HEK293 (cell line): ENCODE results near the gene C16orf78.

ENCODE experiments used
- CTCF ChIA-PET: fragments of 350-600 bp; formaldehyde crosslinking; extraction: SDS; loops from one replicate; lab custom pipeline; 2021; ENCODE audit warnings: antibody characterized with exemption; lab: Yijun Ruan, JAX
- POLR2A ChIA-PET: fragments of 300-600 bp; formaldehyde crosslinking; extraction: SDS; loops from one replicate; lab custom pipeline; 2020; ENCODE audit warnings: antibody characterized with exemption, inconsistent platforms; lab: Yijun Ruan, JAX
- H3K27ac ChIP-seq: fragments of 200-500 bp; sonication (Bioruptor generic); 2 replicates; pipeline ENCODE4 v1.5.1; 2014; ENCODE audit warnings: low read depth, low read length, control low read depth, inconsistent platforms; ENCODE audit errors: extremely low read depth
- H3K36me3 ChIP-seq, 2 experiments: fragments of 200-500 bp in 1 of 2; sonication (Bioruptor generic) in 1 of 2; 1 replicate in 1 of 2; 2 replicates in 1 of 2; pipeline ENCODE4 v1.5.1; 2014 to 2017; ENCODE audit warnings: inconsistent platforms in 2 of 2, low read length in 2 of 2; ENCODE audit not compliant: control insufficient read depth in 2 of 2, insufficient read depth in 1 of 2
- H3K4me1 ChIP-seq: fragments of 200-500 bp; sonication (Bioruptor generic); 2 replicates; pipeline ENCODE4 v1.5.1; 2014; ENCODE audit warnings: mild to moderate bottlenecking, low read length, inconsistent platforms; ENCODE audit not compliant: control insufficient read depth, insufficient read depth
- H3K4me3 ChIP-seq: 2 replicates; pipeline ENCODE4 v1.5.1; 2011; ENCODE audit warnings: low read depth, mild to moderate bottlenecking, control low read depth, low read length, moderate library complexity
- H3K9me3 ChIP-seq: fragments of 200-500 bp; sonication (Bioruptor generic); 2 replicates; pipeline ENCODE4 v1.5.1; 2014; ENCODE audit warnings: low read depth, low read length, inconsistent platforms; ENCODE audit not compliant: control insufficient read depth, insufficient read depth
- GLIS1 ChIP-seq: fragments of 450-650 bp; formaldehyde crosslinking; IDR thresholded peaks from 2 replicates; pipeline ENCODE4 v1.5.1; 2016; ENCODE audit warnings: missing biosample characterization, missing genetic modification characterization
- MEIS1 ChIP-seq: sonication (generic); formaldehyde crosslinking; IDR thresholded peaks from 2 replicates; pipeline ENCODE4 v1.8.1; 2022; ENCODE audit warnings: missing genetic modification reagents, mild to moderate bottlenecking, borderline replicate concordance
- SALL2 ChIP-seq: fragments of 450-650 bp; formaldehyde crosslinking; IDR thresholded peaks from 2 replicates; pipeline ENCODE4 v1.5.0; 2017; ENCODE audit warnings: missing biosample characterization, mild to moderate bottlenecking, missing genetic modification characterization, borderline replicate concordance
- ZBTB26 ChIP-seq: fragments of 450-650 bp; formaldehyde crosslinking; optimal IDR thresholded peaks from 2 replicates; pipeline ENCODE3; 2016; ENCODE audit warnings: missing biosample characterization, mild to moderate bottlenecking, missing genetic modification characterization
- ZFHX2 ChIP-seq: fragments of 450-650 bp; formaldehyde crosslinking; conservative IDR thresholded peaks from 2 replicates; pipeline ENCODE4 v1.5.1; 2016; ENCODE audit warnings: missing biosample characterization, missing genetic modification characterization
- ZNF114 ChIP-seq: fragments of 450-650 bp; formaldehyde crosslinking; IDR thresholded peaks from 2 replicates; pipeline ENCODE4 v1.5.0; 2017; ENCODE audit warnings: missing biosample characterization, missing genetic modification characterization
- ZNF292 ChIP-seq: fragments of 450-650 bp; formaldehyde crosslinking; IDR thresholded peaks from 2 replicates; pipeline ENCODE4 v1.5.1; 2016; ENCODE audit warnings: low read depth, missing biosample characterization, missing genetic modification characterization, borderline replicate concordance
- ZNF302 ChIP-seq: fragments of 450-650 bp; formaldehyde crosslinking; IDR thresholded peaks from 2 replicates; pipeline ENCODE4 v1.5.1; 2016; ENCODE audit warnings: missing biosample characterization, missing genetic modification characterization, low read depth
- ZNF398 ChIP-seq: fragments of 450-650 bp; formaldehyde crosslinking; IDR thresholded peaks from 2 replicates; pipeline ENCODE4 v1.5.1; 2017; ENCODE audit warnings: missing biosample characterization, missing genetic modification characterization
- ZNF449 ChIP-seq: fragments of 450-650 bp; formaldehyde crosslinking; IDR thresholded peaks from 2 replicates; pipeline ENCODE4 v1.5.1; 2017; ENCODE audit warnings: missing biosample characterization, mild to moderate bottlenecking, missing genetic modification characterization, moderate library complexity
- ZNF596 ChIP-seq: fragments of 450-650 bp; IDR thresholded peaks from 2 replicates; pipeline ENCODE4 v1.5.0; 2018; ENCODE audit warnings: missing biosample characterization, mild to moderate bottlenecking, missing genetic modification characterization, moderate library complexity
- ZNF626 ChIP-seq: fragments of 450-650 bp; sonication (Bioruptor Pico); formaldehyde crosslinking; IDR thresholded peaks from 2 replicates; pipeline ENCODE4 v1.5.1; 2018; ENCODE audit warnings: missing biosample characterization, missing genetic modification characterization, inconsistent platforms
- ZNF76 ChIP-seq: fragments of 450-650 bp; formaldehyde crosslinking; IDR thresholded peaks from 2 replicates; pipeline ENCODE4; 2016; ENCODE audit warnings: low read depth, missing biosample characterization, missing genetic modification characterization, borderline replicate concordance
- ZNF791 ChIP-seq: fragments of 450-650 bp; formaldehyde crosslinking; IDR thresholded peaks from 2 replicates; pipeline ENCODE4 v1.5.1; 2016; ENCODE audit warnings: missing biosample characterization, missing genetic modification characterization
- TF ChIP-seq, protein P1 (sequence below): fragments of 450-650 bp; formaldehyde crosslinking; IDR thresholded peaks from 2 replicates; pipeline ENCODE4 v1.5.1; 2016; ENCODE audit warnings: missing biosample characterization, missing genetic modification characterization
- TF ChIP-seq, protein P2 (sequence below): fragments of 450-650 bp; formaldehyde crosslinking; IDR thresholded peaks from 2 replicates; pipeline ENCODE4 v1.5.1; 2016; ENCODE audit warnings: missing biosample characterization, missing genetic modification characterization
- TF ChIP-seq, protein P3 (sequence below): fragments of 450-650 bp; formaldehyde crosslinking; IDR thresholded peaks from 2 replicates; pipeline ENCODE4 v1.5.1; 2017; ENCODE audit warnings: missing biosample characterization, missing genetic modification characterization
- TF ChIP-seq, protein P4 (sequence below): fragments of 450-650 bp; IDR thresholded peaks from 2 replicates; pipeline ENCODE4 v1.5.1; 2018; ENCODE audit warnings: missing biosample characterization, mild to moderate bottlenecking, missing genetic modification characterization

C16orf78 gene

DNA sequence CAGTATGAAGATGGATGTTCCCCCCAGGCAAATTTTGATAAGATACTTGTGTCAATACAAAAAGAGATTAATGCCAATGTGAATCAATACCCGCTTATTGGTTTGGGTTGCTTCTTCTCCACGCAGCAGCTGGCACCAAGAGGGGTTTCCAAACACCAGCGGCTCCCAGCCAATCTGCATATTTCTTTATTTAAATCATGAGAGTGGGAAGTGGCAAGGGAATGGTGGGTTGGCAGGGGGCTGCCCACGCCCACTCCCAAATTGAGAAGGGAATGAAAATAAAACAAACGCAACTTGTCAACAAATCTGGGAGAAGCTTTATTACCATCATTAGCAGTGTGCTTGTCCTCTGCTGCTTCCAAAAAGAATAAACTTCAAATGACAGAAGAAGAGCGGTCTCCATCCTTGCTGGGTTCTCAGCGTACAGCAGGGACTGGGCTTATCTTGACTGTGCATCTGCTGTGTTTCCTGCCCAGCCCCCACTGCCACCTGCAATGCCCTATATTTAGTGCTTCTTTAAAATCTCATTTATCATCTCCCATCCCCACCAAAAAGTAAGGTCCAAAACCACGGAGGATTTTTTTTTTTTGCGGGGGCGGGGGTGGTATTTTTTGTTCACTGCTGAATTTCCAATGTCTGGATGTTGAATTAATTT, 34.9 kb upstream of the C16orf78 start:
- no peak overlapping the region for H3K4me3 ChIP-seq
- H3K9me3 ChIP-seq, result no peaks in the 10 kb centered on the region
- H3K27ac ChIP-seq, result no peak overlapping the region
- no peak for TF ChIP-seq ZFHX2 (tag by site-specific recombination)
- no peak for TF ChIP-seq ZNF596
- no peak for TF ChIP-seq GLIS1 (tag by site-specific recombination)
- no peak for TF ChIP-seq ZNF292 (tag by site-specific recombination)
- TF ChIP-seq, protein P1, sequence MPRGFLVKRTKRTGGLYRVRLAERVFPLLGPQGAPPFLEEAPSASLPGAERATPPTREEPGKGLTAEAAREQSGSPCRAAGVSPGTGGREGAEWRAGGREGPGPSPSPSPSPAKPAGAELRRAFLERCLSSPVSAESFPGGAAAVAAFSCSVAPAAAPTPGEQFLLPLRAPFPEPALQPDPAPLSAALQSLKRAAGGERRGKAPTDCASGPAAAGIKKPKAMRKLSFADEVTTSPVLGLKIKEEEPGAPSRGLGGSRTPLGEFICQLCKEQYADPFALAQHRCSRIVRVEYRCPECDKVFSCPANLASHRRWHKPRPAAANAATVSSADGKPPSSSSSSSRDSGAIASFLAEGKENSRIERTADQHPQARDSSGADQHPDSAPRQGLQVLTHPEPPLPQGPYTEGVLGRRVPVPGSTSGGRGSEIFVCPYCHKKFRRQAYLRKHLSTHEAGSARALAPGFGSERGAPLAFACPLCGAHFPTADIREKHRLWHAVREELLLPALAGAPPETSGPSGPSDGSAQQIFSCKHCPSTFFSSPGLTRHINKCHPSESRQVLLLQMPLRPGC (tag by site-specific recombination), result no peak
- TF ChIP-seq ZNF76, result no peak
- no peak for TF ChIP-seq ZNF302 (tag by site-specific recombination)
- TF ChIP-seq ZNF791 (tag by site-specific recombination), result no peak
- TF ChIP-seq, protein P2, sequence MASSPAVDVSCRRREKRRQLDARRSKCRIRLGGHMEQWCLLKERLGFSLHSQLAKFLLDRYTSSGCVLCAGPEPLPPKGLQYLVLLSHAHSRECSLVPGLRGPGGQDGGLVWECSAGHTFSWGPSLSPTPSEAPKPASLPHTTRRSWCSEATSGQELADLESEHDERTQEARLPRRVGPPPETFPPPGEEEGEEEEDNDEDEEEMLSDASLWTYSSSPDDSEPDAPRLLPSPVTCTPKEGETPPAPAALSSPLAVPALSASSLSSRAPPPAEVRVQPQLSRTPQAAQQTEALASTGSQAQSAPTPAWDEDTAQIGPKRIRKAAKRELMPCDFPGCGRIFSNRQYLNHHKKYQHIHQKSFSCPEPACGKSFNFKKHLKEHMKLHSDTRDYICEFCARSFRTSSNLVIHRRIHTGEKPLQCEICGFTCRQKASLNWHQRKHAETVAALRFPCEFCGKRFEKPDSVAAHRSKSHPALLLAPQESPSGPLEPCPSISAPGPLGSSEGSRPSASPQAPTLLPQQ, result no peak
- TF ChIP-seq ZNF626, result no peak
- no peak for TF ChIP-seq ZNF398
- no peak for TF ChIP-seq ZNF114 (tag by site-specific recombination)
- TF ChIP-seq MEIS1 (CRISPR knock-in tag), result no peak
- TF ChIP-seq, protein P3, sequence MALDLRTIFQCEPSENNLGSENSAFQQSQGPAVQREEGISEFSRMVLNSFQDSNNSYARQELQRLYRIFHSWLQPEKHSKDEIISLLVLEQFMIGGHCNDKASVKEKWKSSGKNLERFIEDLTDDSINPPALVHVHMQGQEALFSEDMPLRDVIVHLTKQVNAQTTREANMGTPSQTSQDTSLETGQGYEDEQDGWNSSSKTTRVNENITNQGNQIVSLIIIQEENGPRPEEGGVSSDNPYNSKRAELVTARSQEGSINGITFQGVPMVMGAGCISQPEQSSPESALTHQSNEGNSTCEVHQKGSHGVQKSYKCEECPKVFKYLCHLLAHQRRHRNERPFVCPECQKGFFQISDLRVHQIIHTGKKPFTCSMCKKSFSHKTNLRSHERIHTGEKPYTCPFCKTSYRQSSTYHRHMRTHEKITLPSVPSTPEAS (tag by site-specific recombination), result no peak
- TF ChIP-seq, protein P4, sequence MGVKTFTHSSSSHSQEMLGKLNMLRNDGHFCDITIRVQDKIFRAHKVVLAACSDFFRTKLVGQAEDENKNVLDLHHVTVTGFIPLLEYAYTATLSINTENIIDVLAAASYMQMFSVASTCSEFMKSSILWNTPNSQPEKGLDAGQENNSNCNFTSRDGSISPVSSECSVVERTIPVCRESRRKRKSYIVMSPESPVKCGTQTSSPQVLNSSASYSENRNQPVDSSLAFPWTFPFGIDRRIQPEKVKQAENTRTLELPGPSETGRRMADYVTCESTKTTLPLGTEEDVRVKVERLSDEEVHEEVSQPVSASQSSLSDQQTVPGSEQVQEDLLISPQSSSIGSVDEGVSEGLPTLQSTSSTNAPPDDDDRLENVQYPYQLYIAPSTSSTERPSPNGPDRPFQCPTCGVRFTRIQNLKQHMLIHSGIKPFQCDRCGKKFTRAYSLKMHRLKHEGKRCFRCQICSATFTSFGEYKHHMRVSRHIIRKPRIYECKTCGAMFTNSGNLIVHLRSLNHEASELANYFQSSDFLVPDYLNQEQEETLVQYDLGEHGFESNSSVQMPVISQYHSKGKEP (tag by site-specific recombination), result no peak
- no peak for TF ChIP-seq SALL2 (tag by site-specific recombination)
- TF ChIP-seq ZNF449 (tag by site-specific recombination), result no peak
- TF ChIP-seq ZBTB26 (tag by site-specific recombination), result no peak
- H3K36me3 ChIP-seq, result no peaks in the 10 kb centered on the region
- H3K4me1 ChIP-seq, result no peaks in the 10 kb centered on the region
- ChIA-PET CTCF (no interaction called here), POLR2A (no interaction called here)
